LNCAP (cell line): ENCODE data around the gene QKI.

Experiments
- TF ChIP-seq, protein P1 (sequence below): fragments of 450-650 bp; IDR thresholded peaks from 2 replicates; pipeline ENCODE4 v1.5.1; 2017; ENCODE audit warnings: mild to moderate bottlenecking

Gene QKI

DNA sequence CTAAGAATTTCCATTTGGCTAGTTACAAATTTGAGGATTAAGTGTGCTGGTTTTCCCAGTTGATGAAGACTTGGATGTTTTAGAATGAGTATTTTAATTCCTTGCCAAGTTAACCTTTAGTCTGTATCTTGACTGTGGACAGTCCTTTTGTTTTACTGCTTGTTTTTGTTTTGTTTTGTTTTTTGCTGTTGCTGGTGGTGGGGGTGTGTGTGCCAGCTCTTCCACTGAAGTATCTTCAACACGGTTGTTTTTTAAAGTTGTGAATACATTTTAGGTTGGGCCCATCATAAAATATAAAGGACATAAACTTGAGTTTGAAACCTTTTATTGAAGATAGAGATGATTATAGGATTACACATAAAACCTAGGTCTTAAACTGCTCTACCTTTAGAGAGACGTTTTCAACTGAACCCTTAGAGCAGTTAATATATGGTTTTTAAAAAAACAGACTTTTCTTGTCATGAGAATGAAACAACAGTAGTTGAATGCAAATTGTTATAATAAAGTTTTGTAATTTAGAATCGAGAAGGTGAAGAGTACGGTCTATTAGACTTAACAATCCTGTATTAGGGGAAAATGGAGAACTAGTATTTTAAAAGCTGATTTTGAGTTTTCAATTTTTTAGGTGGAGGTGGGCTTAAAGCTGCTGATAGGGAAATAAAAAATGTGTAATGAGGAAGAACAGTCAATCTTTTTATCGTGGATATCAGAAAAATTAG lies 4.0 kb downstream of the QKI start:
- TF ChIP-seq, protein P1, sequence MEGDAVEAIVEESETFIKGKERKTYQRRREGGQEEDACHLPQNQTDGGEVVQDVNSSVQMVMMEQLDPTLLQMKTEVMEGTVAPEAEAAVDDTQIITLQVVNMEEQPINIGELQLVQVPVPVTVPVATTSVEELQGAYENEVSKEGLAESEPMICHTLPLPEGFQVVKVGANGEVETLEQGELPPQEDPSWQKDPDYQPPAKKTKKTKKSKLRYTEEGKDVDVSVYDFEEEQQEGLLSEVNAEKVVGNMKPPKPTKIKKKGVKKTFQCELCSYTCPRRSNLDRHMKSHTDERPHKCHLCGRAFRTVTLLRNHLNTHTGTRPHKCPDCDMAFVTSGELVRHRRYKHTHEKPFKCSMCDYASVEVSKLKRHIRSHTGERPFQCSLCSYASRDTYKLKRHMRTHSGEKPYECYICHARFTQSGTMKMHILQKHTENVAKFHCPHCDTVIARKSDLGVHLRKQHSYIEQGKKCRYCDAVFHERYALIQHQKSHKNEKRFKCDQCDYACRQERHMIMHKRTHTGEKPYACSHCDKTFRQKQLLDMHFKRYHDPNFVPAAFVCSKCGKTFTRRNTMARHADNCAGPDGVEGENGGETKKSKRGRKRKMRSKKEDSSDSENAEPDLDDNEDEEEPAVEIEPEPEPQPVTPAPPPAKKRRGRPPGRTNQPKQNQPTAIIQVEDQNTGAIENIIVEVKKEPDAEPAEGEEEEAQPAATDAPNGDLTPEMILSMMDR, result no peak

DNA sequence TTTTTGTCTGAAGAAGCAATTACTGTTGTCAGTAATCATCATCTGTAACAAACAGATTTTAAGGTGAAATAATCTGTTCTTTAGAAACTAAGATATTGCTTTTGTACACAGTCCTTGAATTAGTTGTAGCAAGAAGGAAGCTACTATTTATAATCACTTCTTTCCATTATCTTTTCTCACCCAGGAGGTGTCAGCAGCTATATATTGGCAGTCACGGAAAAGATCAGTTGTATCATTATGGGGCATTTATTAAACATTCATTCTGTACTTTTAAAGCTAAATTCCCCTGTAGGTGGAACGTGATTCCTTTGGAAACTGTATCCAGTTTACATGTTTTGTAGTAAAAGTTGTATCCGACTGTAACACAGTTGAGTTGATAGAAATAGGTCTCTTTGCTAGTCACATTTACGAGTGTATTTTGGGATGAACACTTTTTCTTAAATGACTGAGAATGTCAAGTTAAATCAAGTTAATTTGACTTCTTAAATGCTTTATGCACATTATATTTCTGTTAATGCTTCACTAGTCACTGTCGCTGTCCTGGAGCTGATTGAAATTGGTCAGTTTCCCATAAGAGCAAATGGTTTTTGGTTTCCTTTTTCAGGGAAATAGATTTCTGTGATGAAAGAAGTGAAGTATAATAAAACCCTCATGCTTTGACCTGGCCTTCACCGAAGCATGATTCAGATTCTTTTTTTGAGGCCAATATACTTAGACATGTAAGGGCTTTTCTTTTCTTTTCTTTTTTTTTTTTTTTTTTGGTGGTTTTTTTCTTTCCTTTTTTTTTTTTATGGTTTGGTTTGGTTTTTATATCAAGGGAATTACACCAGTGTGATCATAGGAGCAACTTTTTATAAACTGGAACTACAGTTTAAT lies 5.1 kb downstream of the QKI start:
- TF ChIP-seq, protein P1, result no peak

GRCh38 chr6:163420289-163420614 lies 5.7 kb downstream of the QKI start:
- TF ChIP-seq, protein P1, result no peak

- TF ChIP-seq, protein P1, result no peak
Observed at GRCh38 chr6:163422550-163422949, 8.0 kb downstream of the QKI start.

DNA sequence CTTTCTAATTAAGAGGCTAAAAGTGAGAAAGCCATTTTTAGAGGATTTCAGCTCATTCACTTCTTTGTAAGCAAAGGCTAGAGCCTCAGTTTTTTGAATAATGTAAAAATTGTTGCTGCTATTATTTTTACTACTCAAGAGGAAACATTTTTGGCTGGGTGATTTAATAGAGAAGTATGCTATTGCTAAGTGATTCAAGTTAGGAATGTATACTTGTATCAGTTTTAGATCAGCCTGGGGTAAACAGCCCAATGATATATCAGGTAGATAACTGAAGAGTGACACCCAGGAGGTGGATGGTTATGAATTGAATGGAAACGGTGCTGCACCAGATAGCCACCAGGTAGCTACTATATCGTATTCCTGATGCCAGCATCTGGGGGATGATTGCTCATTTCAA lies 9.2 kb downstream of the QKI start:
- TF ChIP-seq, protein P1, result no peak

DNA sequence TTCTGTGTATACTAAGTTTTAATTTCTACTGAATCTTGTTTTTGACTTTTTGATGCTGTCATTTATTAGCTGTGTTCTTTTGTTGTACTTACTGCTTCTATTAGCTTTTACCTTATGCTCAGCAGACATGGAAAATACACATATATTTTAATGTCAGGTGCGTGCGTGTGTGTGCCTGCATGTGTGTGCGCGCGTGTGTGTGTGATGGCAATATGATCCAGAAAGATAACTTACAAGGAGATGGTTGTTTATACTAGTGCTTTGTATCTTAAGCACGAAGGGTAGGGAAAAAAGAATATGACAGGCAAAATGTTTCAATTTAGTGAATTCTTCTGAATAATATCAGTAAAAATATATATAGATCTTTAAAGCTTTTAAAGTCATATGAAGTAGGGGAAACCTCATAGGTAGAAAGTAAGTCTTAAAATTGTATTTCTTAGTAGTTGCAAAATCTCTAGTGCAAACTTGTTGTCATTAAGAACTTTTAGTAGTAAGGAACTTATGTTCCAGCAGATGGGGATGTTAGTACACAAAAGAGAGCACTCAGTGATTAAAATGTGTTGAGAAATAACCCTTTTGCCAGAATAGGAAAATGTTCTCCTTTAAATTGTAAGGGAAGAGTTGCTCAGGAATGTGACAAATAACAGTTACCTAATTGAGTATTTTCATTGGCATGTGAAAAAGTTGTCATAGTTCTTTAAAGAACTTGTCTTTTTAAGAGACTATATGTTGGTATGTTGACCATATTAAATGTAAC lies 13.2 kb downstream of the QKI start:
- TF ChIP-seq, protein P1, result peak; percentile 53

DNA sequence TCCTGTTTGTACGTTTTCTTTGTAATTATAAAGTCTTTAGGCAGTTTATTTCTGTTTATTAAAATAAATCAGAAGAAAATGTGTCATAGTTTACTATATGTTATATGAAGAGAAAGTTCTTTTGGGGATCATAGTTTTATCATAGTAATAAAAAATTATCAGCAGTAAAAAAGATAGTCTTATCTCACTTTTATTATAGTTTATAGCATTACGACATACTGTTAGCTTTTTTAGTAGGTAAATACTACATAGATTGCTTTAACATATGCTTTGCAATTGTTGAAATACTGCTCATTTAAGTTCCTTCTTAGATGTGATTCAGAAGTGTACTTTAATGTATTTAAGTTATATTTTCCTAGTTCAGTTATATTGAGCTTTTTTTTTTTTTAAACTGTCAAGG lies 13.9 kb downstream of the QKI start:
- TF ChIP-seq, protein P1, result no peak
